G401 (cell line): ENCODE results near the gene UTP3. TPM values are rescaled to one million over a fixed set of nuclear protein-coding genes. Genes with fewer than 3 reads are reported as not detected.
"Not testable (repeated sequence)": the region's sequence is repeated elsewhere in the genome, so short reads cannot be mapped to it uniquely, and the experiment has no call there.

Experiments
- DNase-seq: peaks from one replicate; pipeline ENCODE4 v3.0.0-alpha.2; 2015; ENCODE audit warnings: low spot score
- in situ Hi-C: cut with HindIII; loops from 2 replicates; pipeline ENCODE4 v1.10.0; 2016; ENCODE audit warnings: low sequenced_read_pairs, mixed read lengths
- total RNA-seq: library from RNA; depleted of rRNA; stranded (reverse); fragments of >200 nt; shearing (Covaris generic); gene quantifications from 2 replicates; pipeline ENCODE4 v1.2.3, GENCODE V29; 2014; rRNA removed

Gene UTP3
- 12.8 and 16.3 TPM in 2 replicates for total RNA-seq

- in situ Hi-C loops: no loop called here
- DNase-seq: peak; percentile 100
Measured at GRCh38 chr4:70687821-70688794, at the start of gene UTP3. Gene UTP3, plus strand, starts transcription at chr4:70688532. Its CDS starts 146 bp downstream, at chr4:70688678.

DNA sequence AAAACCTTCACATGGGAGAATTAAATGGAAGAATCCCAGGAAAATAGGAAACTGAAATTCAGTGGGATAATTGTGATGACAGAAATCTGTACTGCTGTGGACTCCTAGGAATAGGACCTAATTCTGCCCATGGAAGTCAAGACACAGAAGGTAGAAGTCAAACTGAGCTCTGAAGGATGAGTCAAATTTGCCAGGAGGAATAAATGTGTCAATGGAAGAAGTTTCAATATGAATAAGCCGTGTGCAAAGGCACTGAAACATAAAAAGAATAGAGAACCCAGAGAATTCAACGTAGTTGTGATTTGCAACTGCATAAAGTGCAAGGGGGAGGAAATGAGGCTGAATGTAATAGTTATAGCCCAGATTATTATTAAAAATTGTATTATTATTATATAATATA, 48.1 kb upstream of the UTP3 start:
- in situ Hi-C loops: no loop called here
- no peak for DNase-seq

DNA sequence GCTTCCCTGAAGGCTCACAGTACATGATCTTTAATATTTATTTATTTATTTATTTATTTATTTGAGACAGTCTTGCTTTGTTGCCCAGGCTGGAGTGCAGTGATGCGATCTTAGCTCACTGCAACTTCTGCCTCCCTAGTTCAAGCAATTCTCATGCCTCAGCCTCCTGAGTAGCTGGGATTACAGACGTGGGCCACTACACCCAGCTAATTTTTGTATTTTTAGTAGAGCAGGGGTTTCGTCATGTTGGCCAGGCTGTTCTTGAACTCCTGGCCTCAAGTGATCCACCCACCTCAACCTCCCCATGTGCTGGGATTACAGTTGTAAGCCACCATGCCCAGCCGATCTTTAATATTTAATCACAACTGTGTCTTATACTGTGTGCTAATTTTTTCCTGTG, 37.6 kb upstream of the UTP3 start:
- in situ Hi-C loops: not testable (repeated sequence)

DNA sequence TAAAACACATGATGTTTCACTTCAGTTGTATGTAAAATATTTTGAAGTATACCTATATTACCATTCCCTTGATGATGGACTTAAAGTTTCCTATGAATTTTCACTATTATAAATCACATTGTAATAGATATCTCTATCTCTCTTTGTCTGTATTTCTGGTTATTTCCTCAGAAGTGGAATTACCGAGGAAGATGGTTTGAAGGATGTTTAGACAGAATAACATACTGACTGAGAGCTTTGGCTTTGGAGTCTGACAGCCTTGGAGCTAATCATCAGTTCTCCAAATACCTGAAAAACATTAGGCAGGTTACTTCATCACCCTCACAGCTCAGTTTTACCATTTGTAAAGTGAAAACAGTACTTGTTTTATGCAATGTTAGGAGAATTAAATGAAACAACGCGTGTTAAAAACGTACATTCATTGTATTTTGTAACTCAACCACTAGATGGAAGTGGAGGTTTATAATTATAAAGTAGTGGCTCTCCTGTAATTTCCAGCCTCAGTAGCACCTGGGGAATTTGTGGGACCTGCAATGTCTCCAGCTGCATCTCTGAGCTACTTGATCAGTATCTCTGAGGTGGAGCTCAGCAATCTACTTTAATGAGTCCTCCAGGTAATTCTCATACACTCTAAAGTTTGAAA, 36.3 kb upstream of the UTP3 start:
- peak; percentile 36 for DNase-seq
- in situ Hi-C loops: no loop called here

More for the DNA sequence above, 37.6 kb upstream of the UTP3 start:
- not testable (repeated sequence) for DNase-seq

DNA sequence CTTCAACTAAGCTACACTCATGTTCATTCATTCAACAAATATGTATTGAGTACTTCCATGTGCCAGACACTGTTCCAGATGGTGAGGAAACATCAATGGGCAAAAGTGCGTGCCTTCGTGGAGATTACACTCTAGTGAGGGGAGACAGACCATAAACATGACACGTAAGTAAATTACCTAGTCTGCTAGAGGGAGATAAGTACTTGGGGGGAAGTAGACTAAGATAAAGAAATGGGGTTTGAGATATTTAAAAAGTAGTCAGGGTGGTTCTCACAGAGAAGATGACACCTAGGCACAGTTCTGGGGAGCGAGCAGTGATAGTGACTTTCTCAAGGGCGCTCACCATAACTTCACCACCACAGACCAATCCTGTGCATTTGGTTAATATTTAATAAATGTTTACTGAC, 33.7 kb upstream of the UTP3 start:
- in situ Hi-C loops: no loop called here
- no peak for DNase-seq

DNA sequence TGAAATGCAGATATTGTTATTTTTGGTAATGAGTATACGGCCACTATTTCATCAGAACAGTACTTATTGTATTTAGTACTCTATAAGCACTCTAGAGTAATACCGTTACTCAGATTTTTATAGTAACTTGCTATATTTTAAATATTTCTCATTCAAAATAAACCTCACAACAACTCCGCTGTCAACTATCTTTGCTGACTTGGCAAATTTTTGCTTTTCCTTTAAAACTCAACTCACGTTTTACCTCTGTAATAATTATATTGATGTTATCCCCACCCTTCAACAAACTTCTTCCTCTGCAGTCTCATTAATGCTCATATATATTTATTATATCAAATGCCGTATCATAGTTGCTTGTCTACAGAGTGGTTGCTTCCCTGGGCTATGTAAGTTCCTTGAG, 31.0 kb upstream of the UTP3 start:
- DNase-seq: no peak
- in situ Hi-C loops: no loop called here

DNA sequence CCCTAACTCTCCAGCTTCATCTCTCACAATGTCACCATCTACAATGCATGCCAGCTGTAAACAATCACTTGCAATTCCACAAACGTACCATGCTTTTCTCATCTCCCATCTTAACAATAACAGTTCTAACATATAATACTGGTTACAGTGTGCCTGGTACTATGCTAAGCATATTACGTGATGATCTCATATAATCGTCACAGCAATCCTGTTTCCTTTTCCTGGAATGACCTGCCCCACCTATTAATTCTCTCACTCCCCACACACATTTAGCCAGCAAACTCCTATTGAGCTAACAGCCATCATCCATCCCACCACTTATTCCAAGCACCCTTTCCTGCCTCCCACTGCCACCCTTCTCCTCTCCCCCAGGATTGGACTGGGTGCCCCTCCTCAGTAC, 29.9 kb upstream of the UTP3 start:
- in situ Hi-C loops: no loop called here
- no peak for DNase-seq

DNA sequence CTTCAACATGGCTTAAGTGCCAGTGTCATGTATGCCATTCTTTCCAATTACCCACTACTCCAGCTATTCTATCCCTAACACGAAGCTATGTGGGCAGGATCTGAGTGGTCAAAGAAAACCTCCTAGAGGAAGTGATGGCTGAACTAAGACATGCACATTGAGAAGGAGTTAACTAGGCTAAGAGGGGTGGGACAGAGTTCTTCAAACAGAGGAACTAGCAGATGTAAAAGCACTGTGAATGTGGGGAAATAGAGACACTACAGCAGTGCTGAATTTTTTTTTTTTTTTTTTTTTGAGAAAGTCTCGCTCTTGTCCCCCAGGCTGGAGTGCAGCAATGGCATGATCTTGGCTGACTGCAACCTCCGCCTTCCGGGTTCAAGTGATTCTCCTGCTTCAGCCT, 28.2 kb upstream of the UTP3 start:
- DNase-seq: no peak
- in situ Hi-C loops: no loop called here

- in situ Hi-C loops, DNase-seq: not testable (repeated sequence)
Measured at GRCh38 chr4:70661309-70661922, 26.9 kb upstream of the UTP3 start.

DNA sequence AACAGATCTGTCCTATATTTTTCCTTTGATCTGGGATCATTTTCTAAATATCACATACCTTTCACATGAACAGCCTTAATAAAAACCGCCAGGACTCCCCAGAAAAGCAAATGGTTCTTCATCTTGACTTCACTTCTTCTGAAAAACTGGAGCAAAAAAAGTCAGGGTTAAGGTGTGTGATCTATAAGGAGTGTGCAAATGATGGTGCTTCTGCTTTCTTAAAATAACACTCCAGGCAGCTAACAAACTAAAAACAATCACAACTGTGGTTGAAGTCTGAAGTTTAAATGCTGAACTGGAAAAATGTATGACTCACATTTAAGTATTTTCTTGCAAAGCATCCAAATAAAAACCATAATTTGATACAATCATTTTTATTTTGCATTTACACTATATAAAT, 22.0 kb upstream of the UTP3 start, which contains the start of gene JCHAIN:
Gene JCHAIN, minus strand, starts transcription at position 140 of the 400 bp plus-strand sequence. Its CDS starts 18 bp downstream, at position 122.
- DNase-seq: no peak
- in situ Hi-C loops: no loop called here

DNA sequence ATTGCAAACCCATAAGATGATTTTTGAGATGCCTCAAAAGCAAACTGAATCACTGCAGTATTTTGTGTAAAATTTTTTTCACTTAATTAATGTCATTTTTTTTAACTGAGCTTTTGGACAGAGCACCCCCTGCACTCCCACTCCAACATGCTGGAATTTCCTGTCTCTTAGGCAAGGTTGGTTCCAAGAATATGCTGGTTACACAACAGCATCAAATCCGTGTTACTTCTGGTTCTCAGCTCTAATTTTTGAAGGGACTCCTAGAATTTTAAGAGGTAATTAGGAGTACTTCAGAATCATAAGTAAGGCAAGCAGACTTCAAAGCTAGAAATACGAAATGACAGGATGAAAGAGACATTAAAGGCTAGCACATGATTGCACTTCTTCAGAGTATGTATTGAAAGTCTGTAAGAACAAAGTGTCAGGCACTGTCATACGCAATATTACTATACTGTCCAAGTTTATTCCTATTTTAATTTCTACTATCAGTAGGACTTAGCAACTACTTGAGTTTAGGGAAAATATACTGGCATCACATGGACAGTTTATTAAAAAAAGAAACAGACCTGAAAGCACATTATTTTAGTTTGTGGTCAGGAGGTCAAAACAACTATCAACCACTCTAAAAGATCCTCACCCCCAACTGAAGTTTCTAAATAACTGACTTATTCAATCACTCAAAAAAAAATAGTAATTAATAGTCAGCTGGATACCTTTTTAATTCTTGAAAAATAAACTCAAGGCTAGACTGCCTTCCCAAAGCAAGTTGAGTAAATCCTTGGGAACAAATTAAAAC, 20.4 kb upstream of the UTP3 start:
- in situ Hi-C loops: no loop called here
- no peak for DNase-seq

DNA sequence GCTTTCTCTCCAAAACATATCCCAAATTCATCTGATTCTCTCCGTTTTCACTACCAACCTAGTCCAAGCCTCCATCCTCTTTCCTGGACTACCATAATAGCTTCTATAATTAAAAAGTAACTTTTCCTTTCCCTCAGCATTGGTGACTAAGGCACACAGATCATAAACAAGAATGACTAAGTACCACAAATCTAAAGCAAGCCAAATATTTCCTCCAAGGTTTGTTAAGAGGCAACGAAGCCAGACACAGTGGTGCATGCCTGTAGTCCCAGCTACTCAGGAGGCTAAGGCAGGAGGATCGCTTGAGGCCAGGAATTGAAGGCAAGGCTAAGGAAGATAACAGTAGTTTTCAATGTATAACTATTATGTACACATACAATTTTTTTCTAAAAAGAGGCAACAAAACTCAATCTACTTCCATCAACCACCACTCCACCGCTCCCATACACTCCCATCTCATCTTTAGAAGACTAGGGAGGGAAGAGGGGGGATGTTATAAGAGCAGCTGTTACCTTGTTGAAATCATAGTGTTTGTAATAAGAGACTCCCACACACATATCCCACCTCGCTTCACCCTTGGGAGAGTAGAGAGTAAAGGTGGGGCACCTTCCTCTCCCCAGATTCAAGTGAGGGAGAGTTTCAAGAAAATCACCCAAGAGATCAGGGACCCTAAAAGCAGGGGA, 17.9 kb upstream of the UTP3 start:
- in situ Hi-C loops: no loop called here
- no peak for DNase-seq

DNA sequence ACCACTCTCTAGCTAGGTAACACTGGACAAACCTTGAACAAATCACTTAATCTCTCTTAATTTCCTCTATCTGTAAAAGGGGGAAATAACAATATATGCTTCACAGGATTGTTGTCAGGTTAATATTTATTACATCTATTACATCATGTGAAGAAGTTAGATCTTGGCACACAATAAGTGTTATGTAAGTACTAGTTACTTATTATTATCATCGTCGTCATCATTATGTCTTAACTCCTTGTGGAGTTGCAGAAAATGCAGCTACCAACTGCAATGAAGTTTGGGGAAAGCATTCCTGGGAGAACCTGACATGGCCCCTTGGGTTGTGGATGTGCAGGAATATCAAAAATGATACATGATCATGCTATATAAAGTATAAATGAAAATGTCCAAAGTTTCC, 17.2 kb upstream of the UTP3 start:
- no peak for DNase-seq
- in situ Hi-C loops: no loop called here

GRCh38 chr4:70674191-70674590, 14.1 kb upstream of the UTP3 start:
- in situ Hi-C loops: no loop called here
- no peak for DNase-seq

GRCh38 chr4:70674731-70675130, 13.6 kb upstream of the UTP3 start:
- in situ Hi-C loops: no loop called here

DNA sequence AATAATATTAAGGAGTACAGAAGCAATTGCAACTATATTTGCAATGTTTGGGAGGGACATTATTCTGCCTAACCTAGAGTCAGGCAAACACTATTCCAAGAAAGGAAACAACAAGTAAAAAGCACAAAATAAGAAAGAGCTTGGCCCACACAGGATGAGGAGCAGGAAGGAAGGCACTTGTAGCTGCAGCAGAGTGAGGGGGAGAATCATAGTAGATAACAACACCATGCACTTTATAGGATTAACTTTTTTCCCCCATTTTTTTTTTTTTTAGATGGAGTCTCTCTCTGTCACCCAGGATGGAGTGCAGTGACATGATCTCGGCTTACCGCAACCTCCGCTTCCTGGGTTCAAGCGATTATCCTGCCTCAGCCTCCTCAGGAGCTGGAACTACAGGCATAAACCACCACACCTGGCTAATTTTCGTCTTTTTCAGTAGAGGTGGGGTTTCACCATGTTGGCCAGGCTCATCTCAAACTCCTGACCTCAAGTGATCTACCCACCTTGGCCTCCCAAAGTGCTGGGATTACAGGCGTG, 11.7 kb upstream of the UTP3 start:
- in situ Hi-C loops: no loop called here
- no peak for DNase-seq

More at GRCh38 chr4:70674731-70675130, 13.6 kb upstream of the UTP3 start:
- no peak for DNase-seq

DNA sequence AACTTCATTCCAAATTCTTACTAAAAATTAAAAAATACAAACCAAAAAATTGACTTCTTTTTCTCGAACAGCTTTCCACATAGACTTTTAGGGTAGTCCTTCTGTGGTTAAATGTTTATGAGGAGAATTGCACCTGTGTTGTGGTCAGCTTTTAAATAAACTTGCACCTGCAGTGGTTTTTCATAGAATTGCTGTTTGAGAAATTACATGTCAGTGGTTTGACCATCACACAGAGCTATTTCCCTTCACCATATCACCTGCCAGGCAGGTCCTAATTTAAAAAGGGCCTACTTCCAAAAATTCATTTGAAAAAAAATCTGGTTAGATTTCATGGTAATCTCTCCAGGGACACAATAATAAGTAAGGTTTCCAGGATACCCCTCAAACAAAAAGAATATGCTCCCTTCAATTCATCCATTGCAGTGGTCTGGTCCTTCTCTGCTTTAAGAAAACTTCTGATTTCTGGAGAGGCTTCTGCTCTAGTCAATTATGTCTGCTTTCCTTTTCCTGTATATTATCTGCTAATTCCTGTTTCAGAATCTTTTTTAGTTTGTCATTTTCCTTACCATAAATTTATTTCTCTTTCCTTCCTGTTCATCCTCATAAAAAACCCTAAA, 9.8 kb upstream of the UTP3 start:
- in situ Hi-C loops: no loop called here

DNA sequence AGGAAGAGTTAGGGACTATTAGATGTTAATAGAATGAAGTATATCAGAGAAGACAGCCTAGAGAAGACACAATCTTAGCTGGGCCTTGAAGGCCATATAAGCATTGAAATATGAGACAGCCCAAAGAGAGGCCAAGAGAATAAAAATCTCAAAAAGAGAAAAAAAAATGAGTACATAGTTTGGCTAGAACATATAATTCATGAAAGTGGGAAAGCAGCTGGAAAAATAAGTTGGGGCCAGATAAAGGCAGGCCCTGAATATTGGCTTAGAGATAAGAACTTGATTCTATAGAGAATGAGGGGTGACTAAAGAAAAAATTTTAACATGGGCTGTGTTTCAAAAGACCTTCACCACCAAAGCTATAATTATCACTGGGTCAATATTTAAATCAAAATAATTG, 7.4 kb upstream of the UTP3 start:
- no peak for DNase-seq
- in situ Hi-C loops: no loop called here

More for the DNA sequence above, 9.8 kb upstream of the UTP3 start:
- no peak for DNase-seq
